ENCODE data around the gene ALK. TPM values are rescaled to one million over a fixed set of nuclear protein-coding genes. Genes with fewer than 3 reads are reported as not detected.

ALK gene
- total and polyA plus RNA-seq, 2 donors (not counting 1 experiment from before 2014, with no cell fraction given) = not detected

DNA sequence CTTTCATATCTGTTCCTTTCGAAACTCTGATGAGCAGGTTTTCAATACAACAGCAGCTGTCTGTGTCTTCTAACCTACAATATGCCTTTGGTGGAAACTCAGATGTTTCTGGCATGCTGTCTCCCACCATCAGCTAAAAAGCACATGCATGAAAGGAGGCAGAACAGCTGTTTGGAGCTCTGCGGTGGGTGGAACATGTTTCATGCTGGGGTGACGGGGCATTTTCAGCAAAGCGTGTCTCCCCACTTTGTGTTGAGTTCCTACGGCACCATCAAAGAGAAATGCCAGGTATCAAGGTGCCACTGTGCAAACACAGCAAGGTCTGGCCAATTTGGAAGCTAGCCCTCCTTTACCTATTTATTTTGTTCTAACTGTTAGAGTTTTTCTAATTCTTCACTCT lies 516.1 kb downstream of the ALK start:
- H3K4me2 ChIP-seq (replicated peaks; ENCODE audit: low read depth, low read length, poor library complexity, severe bottlenecking) = no peak overlapping the region
- H3K27ac ChIP-seq (ENCODE audit: low read length in 2 of 2) = no peak overlapping the region
- Mint-ChIP-seq H3K4me3 (no peak overlapping the region), H3K4me1 (peaks cover 3% of the 10 kb centered on the region), H3K27me3 (peaks cover 25% of the 10 kb centered on the region), H3K27ac (no peak overlapping the region), H3K9me3 (ENCODE audit: insufficient read depth) (no peaks in the 10 kb centered on the region)
- TF ChIP-seq EZH2 (IDR thresholded peaks at IDR 0.05; ENCODE audit: borderline replicate concordance, insufficient read depth, low read depth, low read length, poor library complexity, severe bottlenecking) = no peak
- TF ChIP-seq, protein P1, sequence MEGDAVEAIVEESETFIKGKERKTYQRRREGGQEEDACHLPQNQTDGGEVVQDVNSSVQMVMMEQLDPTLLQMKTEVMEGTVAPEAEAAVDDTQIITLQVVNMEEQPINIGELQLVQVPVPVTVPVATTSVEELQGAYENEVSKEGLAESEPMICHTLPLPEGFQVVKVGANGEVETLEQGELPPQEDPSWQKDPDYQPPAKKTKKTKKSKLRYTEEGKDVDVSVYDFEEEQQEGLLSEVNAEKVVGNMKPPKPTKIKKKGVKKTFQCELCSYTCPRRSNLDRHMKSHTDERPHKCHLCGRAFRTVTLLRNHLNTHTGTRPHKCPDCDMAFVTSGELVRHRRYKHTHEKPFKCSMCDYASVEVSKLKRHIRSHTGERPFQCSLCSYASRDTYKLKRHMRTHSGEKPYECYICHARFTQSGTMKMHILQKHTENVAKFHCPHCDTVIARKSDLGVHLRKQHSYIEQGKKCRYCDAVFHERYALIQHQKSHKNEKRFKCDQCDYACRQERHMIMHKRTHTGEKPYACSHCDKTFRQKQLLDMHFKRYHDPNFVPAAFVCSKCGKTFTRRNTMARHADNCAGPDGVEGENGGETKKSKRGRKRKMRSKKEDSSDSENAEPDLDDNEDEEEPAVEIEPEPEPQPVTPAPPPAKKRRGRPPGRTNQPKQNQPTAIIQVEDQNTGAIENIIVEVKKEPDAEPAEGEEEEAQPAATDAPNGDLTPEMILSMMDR (IDR thresholded peaks at IDR 0.05) = no peak
- no peaks in the 10 kb centered on the region for H3K79me2 ChIP-seq (ENCODE audit: control insufficient read depth, insufficient read depth, low read length)
- H4K20me1 ChIP-seq (ENCODE audit: control insufficient read depth, insufficient read depth, low read length, poor library complexity, severe bottlenecking) = no peaks in the 10 kb centered on the region
- no peak for ATAC-seq (ENCODE audit: low read depth)
- no peaks in the 10 kb centered on the region for H3K4me1 ChIP-seq (ENCODE audit: control insufficient read depth in 2 of 2, insufficient read depth in 2 of 2, low read length in 2 of 2)
- H2AFZ ChIP-seq (ENCODE audit: insufficient read depth, low read depth, low read length, poor library complexity, severe bottlenecking) = no peak overlapping the region
- no peak overlapping the region for H3K4me3 ChIP-seq (ENCODE audit: control extremely low read depth in 1 of 5, extremely low read depth in 1 of 5, insufficient read depth in 1 of 5, low read depth in 2 of 5, low read length in 4 of 5)
- H3K9ac ChIP-seq (ENCODE audit: low read length) = no peak overlapping the region
- no peak for DNase-seq
- H3K36me3 ChIP-seq (replicated peaks in 1 of 2; ENCODE audit: control extremely low read depth in 1 of 2, control insufficient read depth in 1 of 2, extremely low read depth in 1 of 2, insufficient read depth in 2 of 2, low read length in 1 of 2) = no peaks in the 10 kb centered on the region
- CTCF ChIA-PET = no interaction called here
- POLR2A ChIA-PET = no interaction called here
- no peaks in the 10 kb centered on the region for H3K27me3 ChIP-seq (replicated peaks in 1 of 4; ENCODE audit: control extremely low read depth in 1 of 4, control insufficient read depth in 3 of 4, insufficient read depth in 4 of 4, low read length in 3 of 4)
- no peaks in the 10 kb centered on the region for H3K9me3 ChIP-seq (ENCODE audit: control extremely low read depth in 1 of 3, control insufficient read depth in 2 of 3, insufficient read depth in 1 of 3, low read length in 2 of 3)
- 98% methylated on average over 4 of the region's 5 CpGs for WGBS (ENCODE audit: insufficient coverage)
- intact Hi-C loops (cut with micrococcal nuclease) = no loop called here

DNA sequence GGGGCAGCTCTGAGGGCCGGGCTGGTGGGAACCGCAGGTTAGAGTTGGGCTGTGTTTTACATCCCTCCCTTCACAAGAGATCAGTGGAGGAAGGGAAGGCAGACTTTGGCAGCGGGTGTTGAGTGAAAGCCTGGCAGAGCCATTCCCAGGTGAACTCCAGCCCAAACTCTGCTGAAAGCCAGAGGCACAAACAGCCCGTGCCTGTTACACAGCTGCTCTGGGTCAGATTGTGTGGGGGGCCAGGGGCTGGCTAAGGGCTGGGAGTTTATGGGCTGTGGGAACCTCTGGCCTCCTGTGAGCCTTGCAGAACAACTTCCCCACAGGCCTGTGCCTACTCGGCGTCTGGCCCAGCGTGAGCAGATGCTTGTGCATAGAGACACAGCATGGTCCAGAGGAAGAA lies 519.4 kb downstream of the ALK start:
- H3K4me2 ChIP-seq (replicated peaks; ENCODE audit: low read depth, low read length, poor library complexity, severe bottlenecking) = no peak overlapping the region
- no peaks in the 10 kb centered on the region for H4K20me1 ChIP-seq (ENCODE audit: control insufficient read depth, insufficient read depth, low read length, poor library complexity, severe bottlenecking)
- H3K4me1 ChIP-seq (ENCODE audit: control insufficient read depth in 2 of 2, insufficient read depth in 2 of 2, low read length in 2 of 2) = no peaks in the 10 kb centered on the region
- no peak overlapping the region for H2AFZ ChIP-seq (ENCODE audit: insufficient read depth, low read depth, low read length, poor library complexity, severe bottlenecking)
- DNase-seq = no peak
- intact Hi-C loops (cut with micrococcal nuclease) = no loop called here
- H3K9ac ChIP-seq (ENCODE audit: low read length) = no peak overlapping the region
- peaks cover 26% of the 10 kb centered on the region for H3K27me3 Mint-ChIP-seq
- H3K27ac ChIP-seq (ENCODE audit: low read length in 2 of 2) = no peak overlapping the region
- H3K36me3 ChIP-seq (replicated peaks in 1 of 2; ENCODE audit: control extremely low read depth in 1 of 2, control insufficient read depth in 1 of 2, extremely low read depth in 1 of 2, insufficient read depth in 2 of 2, low read length in 1 of 2) = no peaks in the 10 kb centered on the region
- no peaks in the 10 kb centered on the region for H3K9me3 ChIP-seq (ENCODE audit: control extremely low read depth in 1 of 3, control insufficient read depth in 2 of 3, insufficient read depth in 1 of 3, low read length in 2 of 3)
- H3K79me2 ChIP-seq (ENCODE audit: control insufficient read depth, insufficient read depth, low read length) = no peaks in the 10 kb centered on the region
- no peak overlapping the region for H3K4me3 Mint-ChIP-seq
- no peak overlapping the region for H3K27ac Mint-ChIP-seq
- POLR2A ChIA-PET = no interaction called here
- CTCF ChIA-PET = no interaction called here
- no peak overlapping the region for H3K4me3 ChIP-seq (ENCODE audit: control extremely low read depth in 1 of 5, extremely low read depth in 1 of 5, insufficient read depth in 1 of 5, low read depth in 2 of 5, low read length in 4 of 5)
- WGBS (ENCODE audit: insufficient coverage) = 95% methylated on average over 5 of the region's 7 CpGs
- peaks cover 3% of the 10 kb centered on the region for H3K4me1 Mint-ChIP-seq
- H3K9me3 Mint-ChIP-seq (ENCODE audit: insufficient read depth) = no peaks in the 10 kb centered on the region
- peaks cover 0 to 3% (median 0%) of the 10 kb centered on the region in 4 experiments for H3K27me3 ChIP-seq (replicated peaks in 1 of 4; ENCODE audit: control extremely low read depth in 1 of 4, control insufficient read depth in 3 of 4, insufficient read depth in 4 of 4, low read length in 3 of 4)
- ATAC-seq (ENCODE audit: low read depth) = no peak
- TF ChIP-seq, protein P1 (IDR thresholded peaks at IDR 0.05) = no peak
